HL-60/S4 treated with retinoic acid at 250 ng/mL for 4 days and 3 days (cell line): ENCODE measurements around the gene NMNAT1.
"Not testable (repeated sequence)": the region's sequence is repeated elsewhere in the genome, so short reads cannot be mapped to it uniquely, and the experiment has no call there.

Experiments used
- in situ Hi-C: fragments of 300-500 bp; cut with MboI; formaldehyde crosslinking; loops from 2 replicates; pipeline ENCODE4 v1.7.0; 2022; ENCODE audit warnings: low sequenced_read_pairs

Gene NMNAT1

DNA sequence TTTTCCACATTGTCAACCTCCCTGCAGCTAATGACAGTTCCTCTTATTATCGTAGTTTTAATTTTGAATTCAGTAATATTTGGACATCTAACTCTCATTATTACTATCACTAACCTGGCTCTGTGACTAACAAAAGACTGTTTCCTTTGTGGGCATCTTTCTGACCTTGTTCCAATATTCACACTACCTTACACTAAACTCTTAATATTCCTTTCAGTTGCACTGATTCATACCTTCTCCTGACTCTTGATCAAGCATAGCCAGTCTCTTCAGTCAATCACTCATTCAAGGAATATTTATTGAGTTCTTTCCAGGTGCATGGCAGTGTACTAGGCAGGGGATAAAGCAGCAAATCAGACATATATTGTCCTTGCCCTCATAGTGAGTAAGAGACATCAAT is 25.4 kb upstream of the NMNAT1 start:
- in situ Hi-C loops, result no loop called here

DNA sequence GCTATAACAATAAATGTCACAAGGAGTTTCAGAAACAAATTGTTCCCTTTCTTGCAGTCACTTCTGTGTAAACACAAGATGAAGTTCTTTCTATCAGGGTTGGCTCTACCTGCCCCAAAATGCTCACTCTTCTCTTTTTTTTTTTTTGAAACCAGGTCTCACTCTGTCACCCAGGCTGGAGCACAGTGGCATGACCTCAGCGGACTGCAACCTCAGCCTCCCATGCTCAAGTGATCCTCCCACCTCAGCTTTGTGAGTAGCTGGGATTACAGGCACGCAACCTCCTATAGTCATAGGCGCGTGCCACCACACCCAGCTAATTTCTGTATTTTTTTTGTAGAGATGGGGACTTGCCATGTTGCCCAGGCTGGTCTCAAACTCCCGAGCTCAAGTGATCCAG is 22.7 kb upstream of the NMNAT1 start:
- in situ Hi-C loops, result no loop called here

DNA sequence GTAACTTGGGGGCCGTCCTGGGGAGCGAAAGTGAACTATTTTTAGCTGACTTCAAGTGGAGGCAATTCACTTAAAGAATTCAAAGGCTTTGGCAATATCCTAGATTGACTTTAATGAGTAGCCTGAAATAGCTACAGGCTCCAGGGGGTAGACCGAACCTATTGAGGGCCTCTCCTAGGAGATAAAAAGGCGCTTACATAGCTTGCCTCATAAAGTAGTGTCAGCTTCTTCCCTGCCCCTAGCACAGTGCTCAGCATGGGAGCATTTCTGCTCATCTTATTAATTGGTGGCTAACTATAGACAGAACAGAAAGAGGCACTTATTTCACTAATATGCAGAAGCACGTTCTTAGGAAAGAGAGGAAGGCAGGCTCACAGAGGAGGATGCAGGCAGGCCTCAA is 20.9 kb upstream of the NMNAT1 start:
- in situ Hi-C loops, result no loop called here

DNA sequence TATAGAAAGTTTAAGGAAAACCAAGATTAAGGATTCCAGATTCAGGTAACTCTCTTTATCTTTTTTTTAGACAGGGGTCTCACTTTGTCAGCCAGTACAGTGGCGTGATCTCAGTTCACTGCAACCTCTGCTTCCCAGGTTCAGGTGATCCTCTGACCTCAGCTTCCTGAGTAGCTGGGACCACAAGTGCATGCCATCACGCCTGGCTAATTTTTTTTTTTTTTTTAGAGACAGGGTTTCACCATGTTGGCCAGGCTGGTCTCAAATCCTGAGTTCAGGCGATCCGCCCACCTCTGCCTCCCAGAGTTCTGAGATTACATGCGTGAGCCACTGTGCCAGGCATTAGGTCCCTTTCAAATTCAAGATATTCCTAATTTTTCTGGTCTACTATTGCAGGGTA is 16.0 kb upstream of the NMNAT1 start:
- in situ Hi-C loops, result no loop called here

DNA sequence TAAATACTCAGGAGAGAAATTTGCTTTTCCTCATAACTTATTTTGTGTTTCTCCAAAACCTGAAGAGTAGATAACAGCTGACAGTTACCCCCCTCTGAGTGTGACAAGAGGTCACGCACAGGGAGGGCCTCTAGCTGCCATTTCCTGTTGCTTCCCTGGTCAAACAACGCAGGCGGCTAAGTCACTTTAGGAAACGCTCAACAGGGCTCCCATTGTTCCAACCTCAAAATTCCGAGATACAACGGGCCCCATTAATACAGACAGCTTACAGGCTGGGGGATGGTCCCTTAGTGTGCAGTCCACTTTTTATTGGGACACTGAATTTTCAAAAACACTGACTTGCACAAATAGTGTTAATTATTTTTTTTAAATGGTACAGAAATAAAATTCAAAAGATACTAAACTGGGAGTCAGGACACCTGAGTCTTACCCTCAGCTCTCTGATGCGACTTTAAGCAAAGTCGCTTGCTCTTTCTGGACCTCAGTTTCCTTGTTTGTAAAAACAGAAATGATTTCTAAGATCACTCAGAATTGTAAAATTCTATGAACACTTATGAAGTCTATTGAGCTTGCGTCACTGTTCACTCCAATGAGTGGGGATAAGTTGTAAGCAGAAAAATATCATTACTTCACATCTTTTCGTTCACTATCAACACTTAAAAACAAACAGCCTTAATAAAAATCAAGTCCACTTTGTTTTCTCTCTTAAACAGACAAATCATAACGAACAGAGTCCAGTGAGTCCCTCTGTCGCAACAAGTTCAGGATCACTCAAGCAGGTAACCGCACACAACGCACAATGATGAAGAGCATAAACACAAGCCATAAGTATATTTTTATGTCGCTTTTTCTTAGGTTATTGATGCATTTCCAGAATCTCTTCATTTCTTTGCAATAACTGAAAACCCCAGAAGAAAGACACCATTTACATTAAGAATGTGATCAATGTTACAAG is 13.6 kb upstream of the NMNAT1 start:
- in situ Hi-C loops, result no loop called here

DNA sequence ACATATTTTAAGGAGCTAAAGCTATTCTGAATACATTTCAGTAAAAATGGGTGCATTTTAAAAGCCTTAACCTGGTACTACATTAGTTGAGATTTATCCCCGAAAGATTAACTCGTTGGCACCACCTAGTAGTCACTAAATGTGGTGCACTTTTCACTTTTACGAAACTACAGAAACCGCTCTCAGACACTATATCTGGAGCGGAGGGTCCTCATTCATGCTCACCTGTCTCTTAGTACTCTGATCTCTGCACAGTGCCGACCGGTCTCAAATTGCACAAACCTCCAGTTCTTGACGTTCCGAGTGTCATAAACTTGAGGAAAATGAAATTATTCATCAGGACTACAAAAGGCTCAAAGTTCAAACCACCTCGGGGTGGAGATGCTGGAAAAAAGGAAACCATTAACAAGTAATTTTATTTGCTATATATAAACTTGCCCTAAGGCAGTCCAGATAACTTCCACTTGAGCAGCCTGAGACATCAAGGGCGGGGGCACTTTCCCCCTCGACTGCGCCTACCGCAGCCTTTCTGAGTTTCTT is 806 bp upstream of the NMNAT1 start:
- in situ Hi-C loops, result no loop called here

DNA sequence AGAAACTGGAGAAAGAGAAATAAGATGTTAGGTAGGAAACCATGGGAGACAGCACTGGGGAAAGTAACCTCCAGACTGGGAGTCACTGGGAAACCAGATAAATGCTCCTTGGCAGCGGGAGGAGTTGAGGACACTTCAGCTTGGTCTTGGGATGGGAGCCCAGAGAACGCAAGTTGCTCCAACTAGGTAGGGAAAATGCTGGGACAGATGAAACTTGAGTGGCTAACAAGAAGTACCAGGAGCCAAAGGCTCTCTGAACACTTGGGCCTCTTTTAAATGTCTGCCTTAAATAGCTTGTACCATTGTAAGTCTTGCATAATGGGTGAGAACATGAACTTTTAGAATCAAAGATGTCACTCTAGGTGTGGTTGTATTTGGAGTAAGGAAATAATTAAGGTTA is 3.0 kb downstream of the NMNAT1 start:
- in situ Hi-C loops, result no loop called here

DNA sequence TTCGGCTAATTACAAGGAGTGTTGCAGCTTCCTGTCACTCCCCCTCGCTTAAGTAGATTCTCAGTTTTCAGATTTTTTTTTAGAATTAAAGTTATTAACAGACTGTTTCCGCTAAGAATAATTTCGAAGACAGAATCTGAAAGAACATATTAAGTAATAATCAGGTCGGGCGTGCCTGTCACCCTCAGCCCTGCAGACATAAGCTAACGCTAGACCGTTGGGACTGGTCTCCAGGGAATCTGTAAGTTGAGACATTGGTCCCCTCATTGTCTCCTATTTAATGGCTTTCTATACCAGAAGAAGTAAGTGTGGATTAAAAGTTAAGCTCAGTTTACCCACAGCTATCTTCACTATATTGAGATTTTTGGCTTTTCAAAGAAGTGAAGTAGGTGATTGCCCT is 14.5 kb downstream of the NMNAT1 start:
- in situ Hi-C loops, result no loop called here

DNA sequence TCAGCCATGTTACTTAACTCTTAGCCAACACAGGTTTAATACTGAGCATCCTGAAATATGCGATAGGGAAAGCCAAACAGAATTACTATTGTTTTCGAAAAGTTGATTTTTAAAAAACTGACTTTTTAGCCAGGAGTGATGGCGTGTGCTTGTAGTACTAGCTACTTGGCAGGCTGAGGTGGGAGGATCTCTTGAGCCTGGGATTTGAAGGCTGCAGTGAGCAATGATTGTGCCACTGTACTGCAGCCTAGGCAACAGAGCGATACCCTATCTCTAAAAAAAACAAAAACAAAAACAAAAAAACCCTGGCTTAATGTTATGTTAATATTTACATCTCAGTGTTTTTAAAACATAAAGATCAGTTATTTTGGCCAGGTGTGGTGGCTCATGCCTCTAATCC is 16.7 kb downstream of the NMNAT1 start:
- in situ Hi-C loops, result no loop called here

DNA sequence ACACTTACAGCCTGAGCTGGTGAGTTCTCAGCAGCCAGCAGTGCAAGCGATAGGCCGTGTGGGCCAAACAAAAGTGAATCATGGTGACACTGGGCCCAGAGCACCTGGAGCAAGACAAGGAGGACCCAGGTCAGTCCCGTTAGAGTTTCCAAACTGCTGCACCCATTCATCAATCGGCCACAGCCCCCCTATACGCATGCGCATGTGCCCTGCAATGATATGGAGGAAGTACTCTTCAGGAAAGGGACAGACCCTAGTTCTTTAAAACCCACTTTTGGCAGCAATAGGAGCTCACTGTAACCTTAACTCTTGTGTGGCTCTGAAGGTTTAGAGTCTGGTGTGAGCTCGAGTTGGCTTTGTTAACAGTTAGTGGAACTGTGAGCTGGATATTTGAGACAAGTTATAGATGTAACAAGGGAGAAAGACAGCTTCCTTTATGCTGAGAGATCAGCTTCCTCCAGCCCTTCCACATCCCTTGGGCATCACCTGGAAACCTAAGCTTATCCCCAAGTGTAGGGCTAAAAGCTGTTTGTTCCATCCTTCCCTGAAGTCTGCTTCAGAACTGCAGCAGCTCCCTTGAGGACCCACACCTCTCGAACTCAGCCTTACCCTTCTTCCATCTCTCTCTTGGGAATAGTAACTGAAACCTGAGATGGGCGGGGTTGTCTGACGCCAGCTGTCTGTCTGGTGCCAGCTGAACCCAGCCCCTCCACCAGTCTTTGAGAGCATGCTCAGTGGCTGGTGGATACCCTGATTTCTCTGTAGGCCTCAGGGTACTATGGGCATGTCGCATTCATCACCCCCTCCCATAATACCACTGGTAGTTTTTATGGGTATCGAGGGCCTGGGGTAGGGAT is 17.7 kb downstream of the NMNAT1 start:
- in situ Hi-C loops, result no loop called here

DNA sequence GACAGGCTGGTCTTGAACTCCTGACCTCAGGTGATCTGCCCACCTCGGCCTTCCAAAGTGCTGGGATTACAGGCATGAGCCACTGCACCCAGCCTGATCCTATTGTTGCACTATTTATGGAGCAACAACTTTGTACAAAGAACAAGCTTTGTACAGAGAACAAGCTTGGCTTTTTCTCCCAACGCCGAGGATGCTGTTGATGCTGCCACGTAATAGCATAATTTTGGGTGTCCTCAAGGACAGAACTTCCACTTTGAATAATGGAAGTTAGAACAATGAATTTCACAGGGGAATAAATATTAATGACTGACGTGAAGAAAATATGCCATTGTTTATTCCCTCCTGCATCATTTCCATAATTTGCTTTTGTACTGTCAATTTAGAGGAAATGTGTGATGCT is 41.0 kb downstream of the NMNAT1 start:
- in situ Hi-C loops, result no loop called here

DNA sequence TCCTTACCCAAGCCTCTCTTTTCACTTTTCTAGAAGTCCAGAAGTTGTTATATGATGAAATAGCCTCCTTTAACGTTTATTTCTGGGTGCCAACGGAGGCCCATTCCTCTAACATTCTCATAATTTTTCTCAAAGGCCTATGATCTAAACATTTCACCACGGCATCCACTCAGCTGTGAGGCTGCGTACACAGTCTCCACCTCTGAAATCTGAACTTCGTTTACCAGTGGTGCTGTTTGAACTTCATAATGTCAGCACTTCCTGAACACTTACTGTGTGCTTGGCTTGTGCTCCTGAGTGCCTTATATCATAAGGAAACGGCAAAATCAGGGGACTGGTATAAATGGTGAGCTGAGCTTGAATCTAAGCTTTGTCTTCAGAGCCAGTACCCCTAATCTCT is 41.7 kb downstream of the NMNAT1 start:
- in situ Hi-C loops, result no loop called here

DNA sequence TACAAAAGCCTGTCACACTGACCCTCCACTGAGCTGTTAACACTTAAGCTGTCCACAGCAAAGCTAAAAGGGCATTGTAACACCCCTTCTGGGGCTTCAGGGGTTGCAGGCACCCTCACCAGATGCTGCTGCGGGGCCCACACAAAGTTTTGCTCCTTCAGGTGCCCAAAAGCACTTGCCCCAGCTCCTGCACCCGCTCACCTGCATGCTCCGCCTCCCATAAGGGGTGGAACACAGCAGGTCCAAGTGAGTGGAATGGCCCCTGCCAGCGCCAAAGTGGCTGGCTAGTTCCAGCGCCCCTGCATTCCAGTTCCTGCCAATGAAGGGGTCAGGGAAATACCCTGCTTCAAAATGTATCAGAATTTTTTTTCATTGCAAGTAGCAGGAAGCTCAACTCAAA is 46.5 kb downstream of the NMNAT1 start:
- in situ Hi-C loops, result no loop called here

DNA sequence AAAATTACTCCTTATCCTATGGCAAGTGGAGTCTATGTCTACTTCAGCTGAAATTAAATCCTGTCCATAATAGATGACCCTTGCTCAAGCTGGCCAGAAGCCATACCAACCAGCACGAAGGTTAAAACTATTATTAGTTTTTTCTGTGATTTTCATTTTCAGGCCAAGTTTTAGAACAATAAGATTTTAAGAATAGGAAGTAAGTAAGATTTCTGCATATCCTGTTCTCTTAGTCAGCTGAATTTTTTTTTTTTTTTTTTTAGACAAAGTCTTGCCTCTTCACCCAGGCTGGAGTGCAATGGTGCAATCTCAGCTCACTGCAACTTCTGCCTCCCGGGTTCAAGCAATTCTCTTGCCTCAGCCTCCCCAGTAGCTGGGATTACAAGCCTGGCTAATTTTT is 47.7 kb downstream of the NMNAT1 start:
- in situ Hi-C loops, result no loop called here

DNA sequence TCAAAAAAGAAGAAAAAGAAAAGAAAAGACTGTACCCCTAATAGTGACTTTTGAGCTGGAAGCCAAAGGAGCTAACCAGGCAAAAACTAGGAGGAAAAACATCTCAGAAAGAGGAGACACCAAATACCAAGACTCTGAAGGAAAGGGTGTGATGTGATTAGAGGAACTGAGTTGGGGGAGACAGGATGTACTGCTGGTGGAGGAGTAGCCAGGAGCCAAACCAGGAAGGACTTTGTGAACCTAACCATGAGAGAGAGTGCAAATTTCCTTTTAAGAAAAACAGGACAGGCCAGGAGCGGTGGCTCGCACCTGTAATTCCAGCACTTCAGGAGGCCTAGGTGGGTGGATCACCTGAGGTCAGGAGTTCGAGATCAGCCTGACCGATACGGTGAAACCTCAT is 49.6 kb downstream of the NMNAT1 start:
- in situ Hi-C loops, result no loop called here

DNA sequence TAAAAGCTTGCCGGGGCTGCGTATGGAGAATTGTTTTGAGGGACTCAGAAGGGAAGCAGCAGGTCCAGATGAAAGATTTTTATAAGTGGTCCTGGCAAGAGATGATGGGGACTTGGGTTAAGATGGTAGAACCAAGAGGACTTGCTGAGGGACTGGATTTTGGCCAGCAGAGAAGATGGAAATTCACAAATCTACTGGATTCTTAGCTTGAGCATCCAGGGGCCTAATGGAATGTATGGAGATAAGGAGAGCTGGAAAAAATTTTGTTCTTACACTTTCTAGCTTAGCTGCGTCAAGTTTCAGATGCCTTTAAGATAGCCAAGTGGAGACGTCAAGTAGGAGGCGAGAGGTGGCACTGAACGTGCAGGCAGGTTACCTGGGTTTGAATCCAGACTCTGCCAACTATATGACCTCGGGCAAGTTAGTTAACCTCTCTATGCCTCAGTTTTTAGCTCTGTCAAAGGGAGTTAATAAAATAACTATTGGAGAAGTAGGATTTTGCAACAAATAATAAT is 50.3 kb downstream of the NMNAT1 start:
- in situ Hi-C loops, result no loop called here

DNA sequence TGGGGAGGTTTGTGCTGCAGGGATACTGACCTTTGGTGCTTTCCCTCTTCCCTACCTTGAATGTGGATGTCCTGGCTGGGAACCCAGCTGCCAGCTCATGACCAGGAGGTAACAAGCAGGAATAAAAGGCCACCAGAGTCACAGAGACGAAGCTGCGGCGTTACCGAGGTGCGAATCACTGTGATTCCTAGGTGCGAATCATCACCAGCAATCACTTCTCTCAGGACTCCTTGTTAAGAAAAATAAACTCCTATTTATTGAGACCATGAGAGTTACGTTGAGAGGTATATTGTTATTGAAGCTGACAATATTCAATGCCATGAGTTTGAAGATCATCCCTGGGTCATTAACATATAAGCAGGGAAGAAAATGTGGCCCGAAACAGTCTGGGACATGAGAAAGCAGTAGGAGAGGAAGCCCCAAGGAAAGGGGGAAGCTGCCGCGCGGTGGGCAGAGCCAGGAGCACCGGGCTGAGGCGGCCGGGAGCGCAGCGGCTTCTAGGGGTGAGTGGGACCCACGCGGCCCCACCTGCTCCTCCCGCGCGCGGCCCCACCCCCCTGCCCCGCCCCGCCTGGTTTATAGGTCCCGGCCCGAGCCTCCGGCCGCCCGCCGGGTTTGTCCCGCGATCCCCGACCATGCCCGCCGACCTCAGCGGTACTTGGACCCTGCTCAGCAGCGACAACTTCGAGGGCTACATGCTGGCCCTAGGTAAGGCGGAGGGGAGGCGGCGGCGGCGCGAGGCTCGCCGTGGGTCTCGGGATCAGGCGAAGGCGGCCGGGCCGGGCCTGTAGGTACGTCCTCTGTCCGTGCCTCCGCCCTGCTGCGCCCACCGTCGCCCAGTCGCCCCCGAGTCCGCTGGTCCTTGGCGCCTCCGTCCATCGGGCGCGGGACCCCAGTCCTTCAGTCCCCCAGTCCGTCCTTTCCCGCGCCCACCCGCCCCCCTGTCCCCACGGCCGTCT is 53.6 kb downstream of the NMNAT1 start, which contains the start of gene RBP7:
Gene RBP7, plus strand, starts transcription at position 605 of the 959 bp plus-strand sequence. Its CDS starts 31 bp downstream, at position 636.
- in situ Hi-C loops, result no loop called here

DNA sequence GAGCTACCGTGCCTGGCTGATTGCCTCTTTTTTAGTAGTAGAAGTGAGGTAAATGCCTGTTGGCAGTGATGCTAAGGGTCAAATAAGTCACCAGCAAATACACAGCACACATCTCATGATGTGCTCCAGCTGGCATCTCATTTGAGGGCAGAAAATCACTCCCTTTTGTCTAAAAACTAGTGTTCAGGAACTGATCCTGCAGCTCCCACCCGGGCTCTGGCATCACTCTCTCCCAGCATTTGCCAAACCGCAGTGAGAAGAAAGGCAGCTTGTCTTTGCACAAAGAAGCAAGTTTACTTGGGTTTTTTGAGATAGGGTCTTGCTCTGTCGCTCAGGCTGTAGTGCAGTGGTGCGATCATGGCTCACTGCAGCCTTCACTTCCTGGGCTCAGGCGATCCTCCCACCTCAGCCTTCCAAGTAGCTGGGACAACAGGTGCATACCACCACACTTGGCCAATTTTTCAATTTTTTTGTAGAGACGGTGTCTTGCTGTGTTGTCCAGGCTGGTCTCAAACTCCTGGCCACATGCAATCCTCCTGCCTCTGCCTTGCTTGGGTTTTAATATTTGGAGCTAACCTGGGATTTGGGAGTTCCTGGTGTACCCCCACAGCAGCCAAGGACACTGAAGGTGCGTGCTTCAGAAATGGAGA is 57.9 kb downstream of the NMNAT1 start:
- in situ Hi-C loops, result no loop called here

DNA sequence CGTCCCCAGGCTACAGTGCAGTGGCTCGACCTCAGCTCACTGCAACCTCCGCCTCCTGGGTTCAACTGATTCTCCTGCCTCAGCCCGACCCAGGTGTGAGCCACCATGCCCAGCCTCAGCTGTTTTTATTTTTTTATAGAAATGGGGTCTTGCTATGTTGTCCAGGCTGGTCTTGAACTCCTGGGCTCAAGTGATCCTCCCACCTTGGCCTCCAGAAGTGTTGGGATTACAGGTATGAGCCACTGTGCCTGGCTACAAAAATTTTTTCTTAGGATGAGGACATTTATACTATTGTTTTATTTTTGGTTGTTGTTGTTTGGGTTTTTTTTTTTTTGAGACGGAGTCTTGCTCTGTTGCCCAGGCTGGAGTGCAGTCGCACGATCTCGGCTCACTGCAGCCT is 62.0 kb downstream of the NMNAT1 start:
- in situ Hi-C loops, result not testable (repeated sequence)

DNA sequence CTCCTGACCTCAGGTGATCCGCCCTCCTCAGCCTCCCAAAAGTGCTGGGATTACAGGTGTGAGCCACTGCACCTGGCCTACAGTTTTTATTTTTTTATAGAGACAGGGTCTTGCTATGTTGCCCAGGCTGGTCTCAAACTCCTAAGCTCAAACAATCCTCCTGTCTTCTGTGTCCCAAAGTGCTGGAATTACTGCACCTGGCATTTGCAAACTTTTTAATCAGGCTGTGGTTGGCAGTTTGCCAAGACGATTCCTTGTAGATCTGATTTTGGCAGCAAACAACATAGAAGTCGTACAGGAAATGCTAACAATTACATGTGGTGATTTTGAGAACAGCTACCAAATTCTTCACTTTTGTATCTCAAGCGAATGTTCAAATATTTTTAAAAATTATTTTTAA is 63.9 kb downstream of the NMNAT1 start:
- in situ Hi-C loops, result no loop called here
